AG09319 (cell line): Measurements from ENCODE around the gene PRICKLE2.

Experiments used
- DNase-seq: peaks from one replicate; pipeline ENCODE4 v3.0.0-alpha.2; 2010; ENCODE audit warnings: low read depth; ENCODE audit errors: extremely low read depth
- TF ChIP-seq, protein P1 (sequence below): IDR thresholded peaks from 2 replicates; pipeline ENCODE4 v1.5.1; 2011; ENCODE audit warnings: low read depth, mild to moderate bottlenecking, inconsistent platforms, low read length, moderate library complexity

PRICKLE2 gene

DNA sequence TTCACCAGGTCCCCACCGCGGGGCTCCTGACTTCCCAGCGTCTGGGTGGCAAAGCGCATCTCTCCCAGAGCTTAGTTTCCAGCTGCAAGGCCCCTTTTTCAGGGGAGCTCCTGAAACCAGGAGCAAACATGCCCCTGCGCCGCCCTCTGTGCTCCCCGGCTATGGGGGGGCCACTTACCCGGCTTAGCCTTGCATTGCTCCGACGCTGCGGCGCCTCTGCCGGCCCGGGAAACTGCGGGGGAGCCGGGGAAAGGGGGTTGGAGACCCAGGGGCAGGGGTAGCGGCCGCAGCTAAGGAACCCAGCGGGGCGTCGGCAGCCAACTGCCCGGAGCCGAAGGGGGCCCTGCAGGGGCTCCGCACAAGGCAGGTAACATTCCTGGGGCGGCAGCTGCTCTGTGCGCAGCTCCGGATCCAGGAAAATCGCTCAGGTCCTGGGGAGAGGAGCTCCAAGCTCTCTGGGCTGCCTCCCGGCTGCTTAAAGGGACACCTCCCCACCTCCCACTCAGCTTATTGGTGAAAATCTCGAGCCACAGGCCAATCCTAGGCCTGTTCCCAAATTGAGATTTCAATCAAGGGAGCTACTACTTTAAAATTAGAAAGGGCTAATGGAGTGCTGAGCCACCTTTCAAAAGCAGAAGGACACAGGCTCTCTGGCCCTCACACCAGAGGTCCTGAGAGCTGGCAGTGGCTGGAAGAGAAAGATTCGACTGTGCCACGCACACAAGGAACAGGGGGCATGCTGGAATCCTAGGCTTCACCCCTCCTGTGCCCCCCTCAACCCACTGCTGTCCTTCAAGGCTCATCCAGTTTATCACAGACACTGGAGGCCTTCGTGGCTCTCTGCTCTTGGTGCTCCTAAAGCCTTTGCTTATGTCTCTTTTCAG, 42.7 kb upstream of the PRICKLE2 start:
- DNase-seq = no peak
- TF ChIP-seq, protein P1, sequence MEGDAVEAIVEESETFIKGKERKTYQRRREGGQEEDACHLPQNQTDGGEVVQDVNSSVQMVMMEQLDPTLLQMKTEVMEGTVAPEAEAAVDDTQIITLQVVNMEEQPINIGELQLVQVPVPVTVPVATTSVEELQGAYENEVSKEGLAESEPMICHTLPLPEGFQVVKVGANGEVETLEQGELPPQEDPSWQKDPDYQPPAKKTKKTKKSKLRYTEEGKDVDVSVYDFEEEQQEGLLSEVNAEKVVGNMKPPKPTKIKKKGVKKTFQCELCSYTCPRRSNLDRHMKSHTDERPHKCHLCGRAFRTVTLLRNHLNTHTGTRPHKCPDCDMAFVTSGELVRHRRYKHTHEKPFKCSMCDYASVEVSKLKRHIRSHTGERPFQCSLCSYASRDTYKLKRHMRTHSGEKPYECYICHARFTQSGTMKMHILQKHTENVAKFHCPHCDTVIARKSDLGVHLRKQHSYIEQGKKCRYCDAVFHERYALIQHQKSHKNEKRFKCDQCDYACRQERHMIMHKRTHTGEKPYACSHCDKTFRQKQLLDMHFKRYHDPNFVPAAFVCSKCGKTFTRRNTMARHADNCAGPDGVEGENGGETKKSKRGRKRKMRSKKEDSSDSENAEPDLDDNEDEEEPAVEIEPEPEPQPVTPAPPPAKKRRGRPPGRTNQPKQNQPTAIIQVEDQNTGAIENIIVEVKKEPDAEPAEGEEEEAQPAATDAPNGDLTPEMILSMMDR = no peak

DNA sequence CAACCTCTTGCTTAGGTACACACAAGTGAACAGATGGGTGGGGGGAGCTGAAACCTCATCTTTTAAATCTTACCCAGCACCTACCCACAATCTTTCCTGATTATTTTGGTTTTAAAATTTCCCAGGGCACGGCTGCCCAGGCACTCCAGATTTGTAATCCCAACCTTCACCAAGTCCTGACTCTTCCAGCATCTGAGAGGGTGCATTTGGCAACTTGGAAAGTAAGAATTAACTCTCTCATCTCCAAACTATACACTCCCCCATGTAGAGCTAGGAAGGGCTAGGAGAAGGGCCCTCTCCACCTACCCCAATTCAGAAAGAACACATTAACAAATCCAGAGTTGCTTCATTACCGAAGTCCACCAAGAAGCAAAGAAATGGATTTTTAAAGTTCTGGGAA, 41.7 kb upstream of the PRICKLE2 start:
- DNase-seq = no peak
- TF ChIP-seq, protein P1 = no peak

DNA sequence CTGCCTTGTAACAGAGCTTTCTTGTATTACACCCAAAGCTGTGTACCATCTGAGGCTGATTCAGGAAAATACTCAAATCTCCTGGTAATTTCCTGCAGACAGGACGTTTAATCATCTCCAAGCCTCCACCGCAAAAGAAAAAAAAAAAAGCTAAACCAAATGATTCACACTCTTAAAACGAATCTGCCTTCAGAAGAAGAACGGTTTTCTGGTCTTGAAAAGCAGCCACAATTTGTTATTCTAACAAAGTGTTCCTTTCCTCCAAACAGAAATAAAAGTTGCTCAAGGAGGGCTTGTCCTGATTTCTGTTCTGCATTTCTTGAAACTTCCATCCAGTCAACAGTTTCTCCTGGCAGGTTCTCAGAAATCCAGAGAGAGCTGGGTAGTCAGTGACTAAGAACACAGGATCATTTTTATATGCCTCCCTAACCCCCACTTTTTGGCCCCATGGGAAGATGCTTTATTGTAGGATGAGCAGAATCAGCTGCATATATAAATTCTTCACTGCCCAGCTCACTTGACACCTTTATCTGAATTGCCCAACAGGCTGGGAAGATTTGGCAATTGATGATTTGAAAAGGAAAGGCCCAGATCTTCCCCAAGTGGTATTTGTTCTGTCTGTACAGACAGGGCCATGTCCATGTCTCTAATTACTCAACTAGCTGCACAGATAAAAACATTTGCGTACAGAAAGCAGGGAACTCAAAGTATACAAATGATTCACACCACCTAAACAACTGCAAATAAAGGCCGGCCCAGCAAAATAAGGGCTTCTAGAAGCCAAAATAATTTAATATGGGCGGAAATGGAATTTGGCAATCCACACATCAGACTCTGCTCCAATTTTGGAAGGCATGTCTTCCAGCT, 41.0 kb upstream of the PRICKLE2 start:
- DNase-seq = peak; percentile 64
- TF ChIP-seq, protein P1 = no peak

DNA sequence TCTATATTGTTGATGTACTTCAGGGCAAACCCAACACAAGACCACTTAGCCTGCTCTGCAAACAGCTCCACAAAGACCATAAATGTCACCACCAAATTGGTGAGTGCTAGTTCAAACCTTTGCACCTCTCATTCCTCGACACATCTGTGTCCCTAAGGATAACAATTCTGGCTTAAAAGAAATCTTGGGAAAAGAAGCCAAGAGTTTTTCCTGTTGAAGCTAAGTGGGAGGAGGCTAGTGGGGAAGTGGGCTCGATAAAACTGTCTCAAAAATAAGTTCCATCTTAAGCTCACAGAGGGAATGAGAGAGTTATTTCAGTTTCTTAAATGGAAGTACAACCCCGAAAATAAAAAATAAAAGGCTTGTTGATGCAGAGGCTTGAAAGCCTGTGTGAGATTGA, 40.4 kb upstream of the PRICKLE2 start:
- DNase-seq = no peak
- TF ChIP-seq, protein P1 = no peak

DNA sequence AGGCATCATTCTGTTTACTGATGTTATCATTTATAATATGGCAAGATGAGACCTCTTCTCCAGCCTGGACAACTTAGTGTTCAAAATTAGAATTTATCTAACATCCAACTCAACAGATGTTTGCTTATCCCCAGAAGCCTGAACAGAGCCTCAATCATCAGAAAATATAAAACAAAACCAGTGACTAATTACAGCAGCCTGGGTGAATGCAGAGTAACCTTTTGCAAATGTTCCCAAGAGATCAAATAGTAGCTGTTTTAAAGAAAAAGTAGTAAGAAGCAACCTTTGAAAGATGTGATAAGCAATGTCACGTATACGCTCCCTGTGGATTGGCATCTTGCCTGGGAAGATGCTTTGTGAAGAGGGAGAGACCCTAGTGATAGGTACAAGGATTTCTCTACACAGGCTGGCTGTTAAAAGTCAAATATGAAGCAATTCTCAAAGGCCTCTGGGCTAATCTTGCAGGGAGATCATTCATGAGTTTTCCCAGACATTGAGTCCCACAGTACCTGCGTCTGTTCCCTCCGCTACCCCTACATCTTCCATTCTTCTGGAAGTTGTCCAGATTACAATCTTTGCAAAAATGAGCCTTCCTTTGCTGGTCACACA, 39.3 kb upstream of the PRICKLE2 start:
- TF ChIP-seq, protein P1 = no peak
- no peak for DNase-seq

DNA sequence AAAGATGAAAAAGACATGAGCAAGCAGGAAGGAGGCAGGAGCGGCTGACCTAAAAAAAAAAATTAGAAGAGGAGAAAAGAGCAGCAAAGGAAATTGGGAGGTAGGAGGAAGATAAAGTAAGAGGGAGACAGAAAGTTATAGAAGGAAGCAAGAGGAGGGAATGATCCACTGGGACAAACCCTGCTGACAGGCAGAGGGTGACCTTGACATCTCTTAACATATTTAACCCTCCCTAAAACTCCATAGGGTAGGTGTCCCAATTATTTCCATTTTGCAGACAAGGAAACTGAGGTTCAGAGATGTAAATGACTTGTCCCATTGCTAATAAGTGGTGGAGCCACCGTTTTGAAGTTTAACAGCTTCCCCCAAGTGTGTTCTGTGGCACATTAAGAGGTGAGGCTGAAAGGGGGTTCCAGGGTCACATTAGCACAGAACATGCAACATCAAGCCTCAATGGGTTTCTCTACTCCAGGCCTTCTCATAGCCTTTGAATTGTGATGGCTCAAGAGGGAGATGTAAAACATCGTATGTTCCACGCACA, 37.4 kb upstream of the PRICKLE2 start:
- TF ChIP-seq, protein P1 = no peak

More for the DNA sequence above, 37.4 kb upstream of the PRICKLE2 start:
- DNase-seq = no peak
